K562 (cell line): ENCODE data around the gene VAC14. TPM values are rescaled to one million over a fixed set of nuclear protein-coding genes. Genes with fewer than 3 reads are reported as not detected.

Experiments
- CHD7 ChIP-seq: fragments of 200-600 bp; sonication (generic); IDR thresholded peaks from one replicate; pipeline ENCODE4 v1.6.1; 2012; ENCODE audit warnings: mild to moderate bottlenecking, low read depth, low read length, inconsistent platforms
- TRIM28 ChIP-seq: fragments of 450-650 bp; IDR thresholded peaks from 2 replicates; pipeline ENCODE4 v1.6.1; 2017
- polyA plus RNA-seq, 8 experiments: library from polyadenylated mRNA; depleted of rRNA in 4 of 8; stranded (reverse) in 5 of 8; unstranded in 3 of 8; fragments of >200 nt; fragmentation: Nextera tagmentation in 2 of 8; fragmentation: Illumina TruSeq in 1 of 8; extraction: Ambion mirVana in 2 of 8; extraction: Trizol in 1 of 8; gene quantifications; 2 replicates each; pipeline versions ENCODE4 v1.2.1 to v1.2.3, GENCODE V29; 2011 to 2014; ENCODE audit warnings: inconsistent platforms in 1 of 8, missing spikeins in 1 of 8
- total RNA-seq, 7 experiments: library from RNA; depleted of rRNA in 6 of 7; stranded (reverse); fragments of >200 nt in 6 of 7; fragmentation: Illumina TruSeq in 2 of 7; extraction: Trizol in 2 of 7; gene quantifications; 2 replicates each; pipeline versions ENCODE4 v1.2.1 to v1.2.3, GENCODE V29; 2011 to 2021; ENCODE audit warnings: low replicate concordance in 1 of 7

VAC14 gene
- total and polyA plus RNA-seq, 9 of the 15 experiments (the other 6 are each of a cell fraction or from before 2014, with no cell fraction given), result 1.3 to 41.6 (median 26.6) TPM

DNA sequence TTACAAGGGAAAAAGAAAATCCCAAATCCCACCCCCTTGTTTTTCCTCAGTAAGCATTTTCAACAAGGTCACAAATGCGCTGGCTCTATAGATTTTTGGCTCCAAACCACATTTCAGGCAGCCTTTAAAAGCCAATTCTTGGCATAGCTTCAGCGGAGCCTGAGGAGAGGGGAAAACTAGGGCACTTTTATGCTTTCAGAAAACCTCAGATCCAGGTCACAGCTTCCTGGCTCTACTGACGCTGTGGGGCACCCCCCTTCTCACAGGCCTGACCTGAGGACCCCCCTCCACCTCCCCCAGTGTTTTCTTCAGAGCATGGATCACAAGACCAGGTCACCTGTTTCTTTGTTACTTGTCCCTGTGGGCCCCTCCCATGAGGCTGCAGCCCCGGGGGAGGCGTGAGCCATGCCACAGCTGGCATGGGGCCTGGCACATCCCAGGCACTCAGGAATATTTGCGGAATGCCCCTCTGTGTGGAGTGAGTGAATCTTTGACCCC is 85.0 kb downstream of the VAC14 start (continued):
- no peak for TF ChIP-seq CHD7
- no peak for TF ChIP-seq TRIM28
